Psoas muscle (tissue), 8 donors: ENCODE measurements around the gene EEF1AKMT4. TPM values are rescaled to one million over a fixed set of nuclear protein-coding genes. Genes with fewer than 3 reads are reported as not detected.

Experiments used
- ATAC-seq, 4 donors: fragments of 200-7000 bp; cut with Tn5 transposase; one replicate each; pipeline ENCODE4 v1.9.1; 2020; ENCODE audit warnings: moderate library complexity in 3 of 4, mild to moderate bottlenecking in 2 of 4
- DNase-seq, 2 donors: peaks; one replicate each; pipeline ENCODE4 v3.0.0-alpha.2; 2020
- H3K27ac ChIP-seq: fragments of 200-600 bp; one replicate; pipeline ENCODE4 v1.8.0; 2022
- H3K27me3 ChIP-seq, 3 donors: fragments of 200-600 bp in 1 of 3; one replicate each; pipeline versions ENCODE4 v1.6.1 to v1.8.0; 2013 to 2022; ENCODE audit warnings: low read length in 2 of 3, mild to moderate bottlenecking in 2 of 3, moderate library complexity in 1 of 3; ENCODE audit not compliant: insufficient read depth in 3 of 3
- H3K36me3 ChIP-seq, 2 donors: fragments of 200-600 bp in 1 of 2; one replicate each; pipeline versions ENCODE4 v1.6.1 to v1.8.0; 2013 to 2022; ENCODE audit warnings: low read depth in 1 of 2, mild to moderate bottlenecking in 1 of 2, moderate library complexity in 1 of 2; ENCODE audit not compliant: insufficient read depth in 1 of 2
- H3K4me1 ChIP-seq: fragments of 200-600 bp; one replicate; pipeline ENCODE4 v1.8.0; 2022
- H3K4me3 ChIP-seq: fragments of 200-600 bp; one replicate; pipeline ENCODE4 v1.8.0; 2022; ENCODE audit warnings: mild to moderate bottlenecking
- H3K9me3 ChIP-seq: fragments of 200-600 bp; one replicate; pipeline ENCODE4 v1.8.0; 2022
- CTCF ChIP-seq: fragments of 200-600 bp; IDR thresholded peaks from one replicate; pipeline ENCODE4 v1.8.0; 2022; ENCODE audit warnings: antibody characterized with exemption
- WGBS, 3 donors: extraction: QIAGEN DNeasy Blood & Tissue Kit; methylation state at CpG; one replicate each; pipeline versions ENCODE4 v1.1.6 to v1.1.7; 2013; 5-methylcytosine and 5-hydroxymethylcytosine counted together
- intact Hi-C, 2 donors: fragments of 100-400 bp; cut with DNase I; formaldehyde crosslinking; loops; one replicate each; pipeline versions ENCODE4 v1.11.0 to v1.14.2; 2022
- polyA plus RNA-seq, 3 donors: library from polyadenylated mRNA; stranded (reverse); fragments of 200-250 nt; gene quantifications; one replicate each; pipeline ENCODE4 v1.2.3, GENCODE V29; 2013
- total RNA-seq, 4 donors: library from RNA; stranded (reverse); fragmentation: NEBNext Ultra II Directional in 2 of 4; extraction: Animal tissue kit (Norgen Biotek cat#: 25700) in 2 of 4; gene quantifications; one replicate each; pipeline versions ENCODE4 v1.2.1 to v1.2.4, GENCODE V29; 2021 to 2023
- donor health status: healthy with polysubstance abuse.
- donor health status: DM: no; HTN: no; CAD: no; lungs with moderate emphysema.
- donor health status: Bipolar disorder and iron deficiency.
- donor health status: healthy.
- donor health status: DM: yes; HTN: yes; CAD: no.
- donor health status: DM: no; HTN: no; CAD: no.
- donor health status: DM: no; HTN: no; CAD: no.
- donor health status: DM: yes; HTN: yes; CAD: no.

The EEF1AKMT4 gene
- total and polyA plus RNA-seq, 7 donors = 1.8 to 25.5 (median 8.2) TPM

GRCh38 chr3:184259878-184260723, 10.6 kb downstream of the EEF1AKMT4 start:
- ATAC-seq (peak; percentile 64 to 75 (median 69)), DNase-seq (no peak)
- no peak for TF ChIP-seq CTCF
- intact Hi-C loops = loop anchor here in 1 of 2 donors (10.0 kb wide), 1 partner anchor 365 kb away; no protein-coding TSS in a partner anchor
- 1 to 2% (median 1%) methylated on average over 45 to 91 of the region's 91 CpGs for WGBS, 3 donors
- Histone ChIP-seq H3K27ac (no peak overlapping the region), H3K36me3 (no peaks in the 10 kb centered on the region), H3K4me3 (peak overlapping the region; percentile 43), H3K9me3 (no peaks in the 10 kb centered on the region), H3K4me1 (peaks cover 18% of the 10 kb centered on the region), H3K27me3 (peaks cover 2 to 65% (median 11%) of the 10 kb centered on the region in 3 donors)

- DNase-seq = no peak
- no peak for ATAC-seq
- intact Hi-C loops = no loop called here
- peak overlapping the region; percentile 58 for H3K4me3 ChIP-seq
- TF ChIP-seq CTCF = no peak
- H3K27me3 ChIP-seq = peaks cover 2 to 68% (median 11%) of the 10 kb centered on the region in 3 donors
- no peak overlapping the region for H3K27ac ChIP-seq
- WGBS, 3 donors = 0 to 2% (median 1%) methylated on average over 41 to 49 of the region's 49 CpGs
- no peaks in the 10 kb centered on the region for H3K9me3 ChIP-seq
- no peaks in the 10 kb centered on the region for H3K36me3 ChIP-seq
- peaks cover 18% of the 10 kb centered on the region for H3K4me1 ChIP-seq
These were observed 11.3 kb downstream of the EEF1AKMT4 start for GRCh38 chr3:184260724-184261269.

GRCh38 chr3:184261270-184261853, 11.9 kb downstream of the EEF1AKMT4 start, which contains the start of gene CAMK2N2:
Gene CAMK2N2 (minus strand): TSS chr3:184261553. CDS start chr3:184261285, 268 bp downstream.
- ATAC-seq (peak; percentile 57 to 76 (median 68)), DNase-seq (peak; percentile 66 to 68)
- Histone ChIP-seq H3K4me3 (peak within 1 kb of the TSS; percentile 58), H3K27me3 (peaks cover 2 to 71% (median 11%) of the 10 kb centered on the region in 3 donors), H3K36me3 (no peaks in the 10 kb centered on the region), H3K4me1 (peaks cover 18% of the 10 kb centered on the region), H3K27ac (no peak within 1 kb of the TSS), H3K9me3 (no peaks in the 10 kb centered on the region)
- intact Hi-C loops = no loop called here
- no peak for TF ChIP-seq CTCF
- WGBS, 3 donors = 0 to 1% (median 1%) methylated on average over 25 to 66 of the region's 67 CpGs

GRCh38 chr3:184261854-184262763, 12.6 kb downstream of the EEF1AKMT4 start:
- H3K27me3 ChIP-seq = peaks cover 2 to 76% (median 11%) of the 10 kb centered on the region in 3 donors
- H3K36me3 ChIP-seq = no peaks in the 10 kb centered on the region
- TF ChIP-seq CTCF = no peak
- no peaks in the 10 kb centered on the region for H3K9me3 ChIP-seq
- H3K4me1 ChIP-seq = peaks cover 18% of the 10 kb centered on the region
- H3K4me3 ChIP-seq = peak overlapping the region; percentile 58
- WGBS, 3 donors = 1 to 2% (median 2%) methylated on average over 45 to 66 of the region's 66 CpGs
- H3K27ac ChIP-seq = no peak overlapping the region
- DNase-seq (peak in 1 of 2 donors; percentile 50), ATAC-seq (peak in 2 of 4 donors; percentile 22 to 36)
- intact Hi-C loops = no loop called here
